H9 (cell line): ENCODE results near the gene SPTBN4. TPM values are rescaled to one million over a fixed set of nuclear protein-coding genes. Genes with fewer than 3 reads are reported as not detected.

ENCODE experiments used
- DNase-seq: peaks from one replicate; pipeline ENCODE4 v3.0.0-alpha.2; 2017
- H2AFZ ChIP-seq: one replicate; pipeline ENCODE4 v1.6.1; 2013; ENCODE audit warnings: mild to moderate bottlenecking, low read length, control low read depth, moderate library complexity
- H2AK5ac ChIP-seq: 2 replicates; pipeline ENCODE4 v1.6.1; 2013; ENCODE audit warnings: low read length, control low read depth, mixed read lengths; ENCODE audit not compliant: insufficient read length
- H2BK120ac ChIP-seq: one replicate; pipeline ENCODE4 v1.6.1; 2013; ENCODE audit warnings: low read depth, mild to moderate bottlenecking, low read length, control low read depth, inconsistent platforms; ENCODE audit not compliant: poor library complexity, severe bottlenecking
- H2BK12ac ChIP-seq: 2 replicates; pipeline ENCODE4 v1.6.1; 2013; ENCODE audit warnings: low read length, control low read depth, mixed read lengths, low read depth; ENCODE audit not compliant: insufficient read length
- H2BK15ac ChIP-seq: 2 replicates; pipeline ENCODE4 v1.6.1; 2013; ENCODE audit warnings: low read depth, low read length, control low read depth
- H2BK20ac ChIP-seq: one replicate; pipeline ENCODE4 v1.6.1; 2013; ENCODE audit warnings: low read depth, mild to moderate bottlenecking, low read length, control low read depth, inconsistent platforms; ENCODE audit not compliant: poor library complexity, severe bottlenecking
- H2BK5ac ChIP-seq: 2 replicates; pipeline ENCODE4 v1.6.1; 2013; ENCODE audit warnings: low read length, control low read depth, mixed read lengths; ENCODE audit not compliant: insufficient read length
- H3K14ac ChIP-seq: 2 replicates; pipeline ENCODE4 v1.6.1; 2013; ENCODE audit warnings: low read length, control low read depth; ENCODE audit not compliant: insufficient read depth
- H3K18ac ChIP-seq: 2 replicates; pipeline ENCODE4 v1.6.1; 2013; ENCODE audit warnings: low read depth, mild to moderate bottlenecking, mixed read lengths, low read length, control low read depth; ENCODE audit not compliant: insufficient read length
- H3K23ac ChIP-seq: 2 replicates; pipeline ENCODE4 v1.6.1; 2013; ENCODE audit warnings: low read length, control low read depth, mixed read lengths, low read depth; ENCODE audit not compliant: insufficient read length
- H3K23me2 ChIP-seq: 2 replicates; pipeline ENCODE4 v1.6.1; 2013; ENCODE audit warnings: low read depth, mild to moderate bottlenecking, mixed read lengths, low read length, control low read depth; ENCODE audit not compliant: insufficient read length, poor library complexity, severe bottlenecking
- H3K27ac ChIP-seq: 2 replicates; pipeline ENCODE4 v1.5.1; 2013; ENCODE audit warnings: low read length, control low read depth, mixed read lengths, low read depth; ENCODE audit not compliant: insufficient read length
- H3K27me3 ChIP-seq: 2 replicates; pipeline ENCODE4 v1.6.1; 2013; ENCODE audit warnings: low read length, control low read depth, inconsistent platforms; ENCODE audit not compliant: insufficient read depth
- H3K4ac ChIP-seq: 2 replicates; pipeline ENCODE4 v1.6.1; 2013; ENCODE audit warnings: low read depth, mild to moderate bottlenecking, control low read depth, inconsistent platforms, low read length, moderate library complexity
- H3K4me1 ChIP-seq: 2 replicates; pipeline ENCODE4 v1.6.1; 2013; ENCODE audit warnings: low read length, control low read depth, inconsistent platforms; ENCODE audit not compliant: insufficient read depth
- H3K4me2 ChIP-seq: 2 replicates; pipeline ENCODE4 v1.6.1; 2013; ENCODE audit warnings: low read length, control low read depth, mixed read lengths; ENCODE audit not compliant: insufficient read length, insufficient read depth
- H3K56ac ChIP-seq: 2 replicates; pipeline ENCODE4 v1.6.1; 2013; ENCODE audit warnings: low read depth, mild to moderate bottlenecking, mixed read lengths, low read length, control low read depth; ENCODE audit not compliant: insufficient read length
- H3K79me1 ChIP-seq: 2 replicates; pipeline ENCODE4 v1.6.1; 2013; ENCODE audit warnings: low read depth, mild to moderate bottlenecking, moderate library complexity, low read length, control low read depth, inconsistent platforms; ENCODE audit not compliant: insufficient read depth, poor library complexity, severe bottlenecking
- H3K79me2 ChIP-seq: 2 replicates; pipeline ENCODE4 v1.6.1; 2013; ENCODE audit warnings: low read length, control low read depth, inconsistent platforms; ENCODE audit not compliant: insufficient read depth
- H3K9ac ChIP-seq: 2 replicates; pipeline ENCODE4 v1.6.1; 2013; ENCODE audit warnings: low read length, control low read depth, mixed read lengths; ENCODE audit not compliant: insufficient read length; ENCODE audit errors: extremely low read depth
- H3K9me3 ChIP-seq: one replicate; pipeline ENCODE4 v1.6.1; 2013; ENCODE audit warnings: low read depth, low read length, inconsistent platforms; ENCODE audit not compliant: control insufficient read depth
- H3T11ph ChIP-seq: one replicate; pipeline ENCODE4 v1.6.1; 2013; ENCODE audit warnings: mild to moderate bottlenecking, low read length, control low read depth, inconsistent platforms
- H4K20me1 ChIP-seq: one replicate; pipeline ENCODE4 v1.6.1; 2013; ENCODE audit not compliant: control insufficient read depth, insufficient read length, insufficient read depth
- H4K5ac ChIP-seq: 2 replicates; pipeline ENCODE4 v1.6.1; 2013; ENCODE audit warnings: low read depth, mild to moderate bottlenecking, mixed read lengths, low read length, control low read depth; ENCODE audit not compliant: insufficient read length
- H4K8ac ChIP-seq: replicated peaks from 2 replicates; pipeline ENCODE4 v1.6.1; 2013; ENCODE audit warnings: low read length, control low read depth, mixed read lengths, low read depth; ENCODE audit not compliant: insufficient read length
- H4K91ac ChIP-seq: 2 replicates; pipeline ENCODE4 v1.6.1; 2013; ENCODE audit warnings: low read depth, mild to moderate bottlenecking, moderate library complexity, mixed read lengths, low read length, control low read depth; ENCODE audit not compliant: insufficient read length
- H3K27ac Mint-ChIP-seq, 3 experiments: 2 replicates in 2 of 3; 3 replicates in 1 of 3; pipeline ENCODE4 v1.8.0; 2020 to 2021; ENCODE audit warnings: mixed read lengths in 3 of 3, mild to moderate bottlenecking in 1 of 3, moderate library complexity in 1 of 3
- H3K27me3 Mint-ChIP-seq: 2 replicates; pipeline ENCODE4 v1.8.0; 2021; ENCODE audit warnings: low read depth, mild to moderate bottlenecking, moderate library complexity, mixed read lengths
- H3K36me3 Mint-ChIP-seq, 3 experiments: 2 replicates in 2 of 3; 3 replicates in 1 of 3; pipeline ENCODE4 v1.8.0; 2020 to 2021; ENCODE audit warnings: low read depth in 3 of 3, mixed read lengths in 3 of 3; ENCODE audit not compliant: insufficient read depth in 1 of 3
- H3K4me1 Mint-ChIP-seq, 2 experiments: 2 replicates each; pipeline ENCODE4 v1.8.0; 2020; ENCODE audit warnings: mixed read lengths in 2 of 2
- H3K4me3 Mint-ChIP-seq, 2 experiments: 2 replicates in 1 of 2; 3 replicates in 1 of 2; pipeline ENCODE4 v1.8.0; 2020 to 2021; ENCODE audit warnings: mild to moderate bottlenecking in 2 of 2, mixed read lengths in 2 of 2, moderate library complexity in 1 of 2
- H3K9me3 Mint-ChIP-seq, 2 experiments: 2 replicates in 1 of 2; 3 replicates in 1 of 2; pipeline ENCODE4 v1.8.0; 2020; ENCODE audit warnings: mild to moderate bottlenecking in 2 of 2, mixed read lengths in 2 of 2, moderate library complexity in 1 of 2
- WGBS: extraction: QIAGEN DNeasy Blood & Tissue Kit; methylation state at CpG from one replicate; pipeline ENCODE4 v1.1.7; 2013; ENCODE audit warnings: missing lambda C conversion rate, low lambda C conversion rate, mixed read lengths; ENCODE audit not compliant: insufficient read length; ENCODE audit errors: extremely low coverage; 5-methylcytosine and 5-hydroxymethylcytosine counted together
- total RNA-seq: library from RNA; stranded (reverse); gene quantifications from 2 replicates; pipeline ENCODE4 v1.2.1, GENCODE V29; 2021
- TF ChIP-seq, protein P1 (sequence below): fragments of 200-600 bp; sonication (generic); conservative IDR thresholded peaks from 3 replicates; pipeline ENCODE4 v1.8.0; 2021; ENCODE audit warnings: antibody characterized with exemption, mild to moderate bottlenecking

Gene SPTBN4
- total RNA-seq, 1 experiment from 2014 or later = 2.9 TPM

DNA sequence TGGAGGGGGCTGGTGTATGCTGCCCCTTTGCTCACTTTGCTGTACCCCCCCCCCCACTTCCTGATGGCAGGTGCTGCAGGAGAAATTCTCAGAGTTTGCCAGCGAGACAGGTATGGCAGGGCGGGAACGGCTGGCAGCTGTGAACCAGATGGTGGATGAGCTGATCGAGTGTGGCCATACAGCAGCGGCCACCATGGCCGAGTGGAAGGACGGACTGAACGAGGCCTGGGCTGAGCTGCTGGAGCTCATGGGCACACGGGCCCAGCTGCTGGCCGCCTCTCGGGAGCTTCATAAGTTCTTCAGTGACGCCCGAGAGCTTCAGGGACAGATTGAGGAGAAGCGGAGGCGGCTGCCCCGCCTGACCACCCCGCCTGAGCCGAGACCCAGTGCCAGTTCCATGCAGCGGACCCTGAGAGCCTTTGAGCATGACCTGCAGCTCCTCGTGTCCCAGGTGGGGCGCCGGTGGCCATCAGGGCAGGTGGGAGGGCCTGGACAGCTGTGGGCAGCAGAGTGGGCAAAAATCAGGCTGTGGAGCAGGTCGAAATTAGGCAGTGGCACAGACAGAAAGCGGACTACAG is 90.2 kb downstream of the SPTBN4 start:
- Histone ChIP-seq H2BK120ac (no peak overlapping the region), H4K20me1 (no peaks in the 10 kb centered on the region), H3K4me2 (no peak overlapping the region), H3K9me3 (no peaks in the 10 kb centered on the region), H3K14ac (no peak overlapping the region), H2BK5ac (no peak overlapping the region), H3K18ac (no peak overlapping the region), H4K8ac (no peak overlapping the region), H3K79me1 (no peaks in the 10 kb centered on the region), H2AK5ac (no peak overlapping the region), H4K5ac (no peak overlapping the region), H3K27me3 (no peaks in the 10 kb centered on the region; the same call in 1 of the 2 replicates), H2BK12ac (no peak overlapping the region), H3K4me1 (no peaks in the 10 kb centered on the region), H3K79me2 (no peaks in the 10 kb centered on the region), H2BK20ac (no peak overlapping the region), H3K23me2 (peaks cover 2% of the 10 kb centered on the region), H3K9ac (no peak overlapping the region), H3T11ph (no peak overlapping the region), H3K56ac (no peak overlapping the region), H2BK15ac (no peak overlapping the region), H3K23ac (no peak overlapping the region), H3K27ac (no peak overlapping the region), H3K4ac (no peak overlapping the region), H2AFZ (no peak overlapping the region), H4K91ac (no peak overlapping the region)
- H3K27me3 Mint-ChIP-seq = peaks cover 74% of the 10 kb centered on the region
- TF ChIP-seq, protein P1, sequence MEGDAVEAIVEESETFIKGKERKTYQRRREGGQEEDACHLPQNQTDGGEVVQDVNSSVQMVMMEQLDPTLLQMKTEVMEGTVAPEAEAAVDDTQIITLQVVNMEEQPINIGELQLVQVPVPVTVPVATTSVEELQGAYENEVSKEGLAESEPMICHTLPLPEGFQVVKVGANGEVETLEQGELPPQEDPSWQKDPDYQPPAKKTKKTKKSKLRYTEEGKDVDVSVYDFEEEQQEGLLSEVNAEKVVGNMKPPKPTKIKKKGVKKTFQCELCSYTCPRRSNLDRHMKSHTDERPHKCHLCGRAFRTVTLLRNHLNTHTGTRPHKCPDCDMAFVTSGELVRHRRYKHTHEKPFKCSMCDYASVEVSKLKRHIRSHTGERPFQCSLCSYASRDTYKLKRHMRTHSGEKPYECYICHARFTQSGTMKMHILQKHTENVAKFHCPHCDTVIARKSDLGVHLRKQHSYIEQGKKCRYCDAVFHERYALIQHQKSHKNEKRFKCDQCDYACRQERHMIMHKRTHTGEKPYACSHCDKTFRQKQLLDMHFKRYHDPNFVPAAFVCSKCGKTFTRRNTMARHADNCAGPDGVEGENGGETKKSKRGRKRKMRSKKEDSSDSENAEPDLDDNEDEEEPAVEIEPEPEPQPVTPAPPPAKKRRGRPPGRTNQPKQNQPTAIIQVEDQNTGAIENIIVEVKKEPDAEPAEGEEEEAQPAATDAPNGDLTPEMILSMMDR = no peak
- no peaks in the 10 kb centered on the region for H3K36me3 Mint-ChIP-seq
- no peak overlapping the region for H3K27ac Mint-ChIP-seq
- peaks cover 3 to 15% of the 10 kb centered on the region in 2 experiments for H3K4me1 Mint-ChIP-seq
- H3K4me3 Mint-ChIP-seq = no peak overlapping the region
- no peaks in the 10 kb centered on the region for H3K9me3 Mint-ChIP-seq
- DNase-seq = no peak
- no CpG with 5 or more reads among the region's 24 CpGs for WGBS
